ENCODE measurements around the gene STX16. TPM values are rescaled to one million over a fixed set of nuclear protein-coding genes. Genes with fewer than 3 reads are reported as not detected.

Gene STX16
- total RNA-seq, 4 donors from 2014 or later: 52.3 to 146 (median 77.0) TPM

GRCh38 chr20:58709013-58709702 is 58.1 kb downstream of the STX16 start:
- Histone ChIP-seq H3K27me3 (no peaks in the 10 kb centered on the region), H3K4me1 (no peaks in the 10 kb centered on the region), H3K36me3 (peaks cover 0 to 2% (median under 1%) of the 10 kb centered on the region in 4 donors), H3K9me3 (no peaks in the 10 kb centered on the region), H3K4me3 (no peak overlapping the region), H3K27ac (no peak overlapping the region)
- no peak for TF ChIP-seq EP300 (IDR thresholded peaks at IDR 0.05; ENCODE audit: low read depth)
- no peak for TF ChIP-seq POLR2AphosphoS5 (IDR thresholded peaks at IDR 0.05)
- no peak for TF ChIP-seq CTCF (IDR thresholded peaks at IDR 0.05)
- TF ChIP-seq POLR2A (IDR thresholded peaks at IDR 0.05): no peak
- intact Hi-C loops (cut with DNase I; ENCODE audit: low total_unique reads): no loop called here
- no peak for DNase-seq
- 85% methylated on average over 4 to 9 of the region's 9 CpGs for WGBS, 2 donors (ENCODE audit: low coverage in 1 of 2)
- in situ Hi-C loops (cut with MboI; ENCODE audit: low pct_ligation_motif_present in 1 of 4, low pct_unique_long_range_greater_than_20kb in 1 of 4, low sequenced_read_pairs in 3 of 4): no loop called here

- 85 to 100% methylated on average over 1 to 4 of the region's 4 CpGs for WGBS, 2 donors (ENCODE audit: low coverage in 1 of 2)
- no peak overlapping the region for H3K4me3 ChIP-seq
- no peak for DNase-seq
- no peaks in the 10 kb centered on the region for H3K27me3 ChIP-seq
- H3K36me3 ChIP-seq: no peaks in the 10 kb centered on the region
- intact Hi-C loops (cut with DNase I; ENCODE audit: low total_unique reads): no loop called here
- no peak for TF ChIP-seq EP300 (IDR thresholded peaks at IDR 0.05; ENCODE audit: low read depth)
- no peak for TF ChIP-seq POLR2AphosphoS5 (IDR thresholded peaks at IDR 0.05)
- TF ChIP-seq POLR2A (IDR thresholded peaks at IDR 0.05): no peak
- TF ChIP-seq CTCF (IDR thresholded peaks at IDR 0.05): no peak
- H3K9me3 ChIP-seq: no peaks in the 10 kb centered on the region
- H3K4me1 ChIP-seq: no peaks in the 10 kb centered on the region
- H3K27ac ChIP-seq: no peak overlapping the region
- in situ Hi-C loops (cut with MboI; ENCODE audit: low pct_ligation_motif_present in 1 of 4, low pct_unique_long_range_greater_than_20kb in 1 of 4, low sequenced_read_pairs in 3 of 4): no loop called here
Observed at GRCh38 chr20:58709703-58710039, 58.6 kb downstream of the STX16 start.

DNA sequence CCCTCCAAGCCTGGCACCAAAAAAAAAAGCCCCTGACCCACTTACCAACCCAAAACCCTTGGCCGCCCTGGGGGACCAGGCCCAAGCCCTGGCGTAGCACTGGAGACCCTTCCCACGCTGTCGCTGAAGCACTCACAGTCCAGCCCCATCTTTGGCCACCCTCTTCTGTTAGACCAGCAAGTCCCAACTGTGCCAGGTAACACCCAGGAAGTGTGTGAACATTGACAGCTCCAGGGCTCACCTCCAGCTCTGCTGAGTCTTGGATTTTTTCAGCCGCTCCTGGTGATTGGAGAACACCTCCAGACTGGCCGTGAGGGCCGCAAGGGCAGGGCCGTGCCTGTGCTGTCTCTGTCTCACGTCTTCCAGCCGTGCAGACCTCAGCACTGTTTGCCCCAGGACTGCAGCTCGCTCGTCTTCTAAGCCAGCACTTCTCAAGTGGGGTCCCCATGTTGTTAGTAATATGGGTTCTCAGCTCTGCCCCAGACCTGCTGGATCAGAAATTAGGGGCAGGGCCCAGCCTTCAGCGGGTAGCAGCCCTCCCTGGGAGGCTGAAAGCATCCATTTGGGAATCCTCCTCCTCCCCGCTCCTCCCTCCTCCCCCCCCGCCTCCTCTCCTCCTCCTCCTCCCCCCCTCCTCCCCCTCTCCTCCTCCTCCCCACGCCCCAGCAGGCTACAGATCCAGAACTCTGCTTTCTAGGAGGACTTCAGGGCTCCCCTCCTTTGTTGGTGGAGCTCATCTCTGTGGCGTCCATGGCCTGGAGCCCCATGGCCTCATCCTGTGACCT is 59.6 kb downstream of the STX16 start:
- H3K27ac ChIP-seq: no peak overlapping the region
- in situ Hi-C loops (cut with MboI; ENCODE audit: low pct_ligation_motif_present in 1 of 4, low pct_unique_long_range_greater_than_20kb in 1 of 4, low sequenced_read_pairs in 3 of 4) (no loop called here), intact Hi-C loops (cut with DNase I; ENCODE audit: low total_unique reads) (no loop called here)
- 89% methylated on average over 17 of the region's 17 CpGs; no CpG with 5 or more reads in 1 of the 2 donors for WGBS, 2 donors (ENCODE audit: low coverage in 1 of 2)
- H3K9me3 ChIP-seq: no peaks in the 10 kb centered on the region
- no peaks in the 10 kb centered on the region for H3K4me1 ChIP-seq
- DNase-seq: peak; percentile 3
- H3K27me3 ChIP-seq: no peaks in the 10 kb centered on the region
- H3K36me3 ChIP-seq: no peaks in the 10 kb centered on the region
- TF ChIP-seq EP300 (IDR thresholded peaks at IDR 0.05; ENCODE audit: low read depth) (no peak), CTCF (IDR thresholded peaks at IDR 0.05) (no peak), POLR2AphosphoS5 (IDR thresholded peaks at IDR 0.05) (no peak), POLR2A (IDR thresholded peaks at IDR 0.05) (no peak)
- H3K4me3 ChIP-seq: no peak overlapping the region

- Histone ChIP-seq H3K4me3 (no peak overlapping the region), H3K27ac (no peak overlapping the region), H3K4me1 (no peaks in the 10 kb centered on the region), H3K27me3 (no peaks in the 10 kb centered on the region), H3K36me3 (no peaks in the 10 kb centered on the region), H3K9me3 (no peaks in the 10 kb centered on the region)
- no peak for TF ChIP-seq CTCF (IDR thresholded peaks at IDR 0.05)
- no peak for TF ChIP-seq EP300 (IDR thresholded peaks at IDR 0.05; ENCODE audit: low read depth)
- TF ChIP-seq POLR2A (IDR thresholded peaks at IDR 0.05): no peak
- no peak for TF ChIP-seq POLR2AphosphoS5 (IDR thresholded peaks at IDR 0.05)
- 93 to 100% methylated on average over 2 to 21 of the region's 21 CpGs for WGBS, 2 donors (ENCODE audit: low coverage in 1 of 2)
- in situ Hi-C loops (cut with MboI; ENCODE audit: low pct_ligation_motif_present in 1 of 4, low pct_unique_long_range_greater_than_20kb in 1 of 4, low sequenced_read_pairs in 3 of 4): no loop called here
- intact Hi-C loops (cut with DNase I; ENCODE audit: low total_unique reads): no loop called here
- peak; percentile 4 for DNase-seq
Observed at GRCh38 chr20:58711266-58712051, 60.4 kb downstream of the STX16 start.
